ENCODE results near the gene GIGYF2.
"Not testable (repeated sequence)": the region's sequence is repeated elsewhere in the genome, so short reads cannot be mapped to it uniquely, and the experiment has no call there.

GIGYF2 gene

GRCh38 chr2:232672588-232672987 lies 24.5 kb upstream of the GIGYF2 start:
- H3K4me1 ChIP-seq (ENCODE audit: insufficient read depth, low read length), result no peaks in the 10 kb centered on the region

GRCh38 chr2:232674491-232674890 lies 22.6 kb upstream of the GIGYF2 start:
- Histone ChIP-seq H3K27ac (ENCODE audit: low read length) (no peak overlapping the region), H3K9ac (ENCODE audit: low read depth, low read length) (no peak overlapping the region), H3K9me3 (ENCODE audit: insufficient read depth, low read depth, low read length) (no peaks in the 10 kb centered on the region), H3K36me3 (ENCODE audit: insufficient read depth, low read depth, low read length) (no peaks in the 10 kb centered on the region), H3K4me1 (ENCODE audit: insufficient read depth, low read length) (no peaks in the 10 kb centered on the region), H3K27me3 (ENCODE audit: insufficient read depth, low read length) (no peaks in the 10 kb centered on the region), H3K4me3 (ENCODE audit: low read length) (no peak overlapping the region)

More at GRCh38 chr2:232672588-232672987, 24.5 kb upstream of the GIGYF2 start:
- H3K36me3 ChIP-seq (ENCODE audit: insufficient read depth, low read depth, low read length), result no peaks in the 10 kb centered on the region
- no peaks in the 10 kb centered on the region for H3K9me3 ChIP-seq (ENCODE audit: insufficient read depth, low read depth, low read length)
- no peak overlapping the region for H3K4me3 ChIP-seq (ENCODE audit: low read length)
- no peak overlapping the region for H3K9ac ChIP-seq (ENCODE audit: low read depth, low read length)
- no peaks in the 10 kb centered on the region for H3K27me3 ChIP-seq (ENCODE audit: insufficient read depth, low read length)
- no peak overlapping the region for H3K27ac ChIP-seq (ENCODE audit: low read length)

- H3K9me3 ChIP-seq (ENCODE audit: insufficient read depth, low read depth, low read length), result no peaks in the 10 kb centered on the region
- no peak overlapping the region for H3K9ac ChIP-seq (ENCODE audit: low read depth, low read length)
- H3K4me3 ChIP-seq (ENCODE audit: low read length), result no peak overlapping the region
- no peak overlapping the region for H3K27ac ChIP-seq (ENCODE audit: low read length)
- H3K36me3 ChIP-seq (ENCODE audit: insufficient read depth, low read depth, low read length), result no peaks in the 10 kb centered on the region
- H3K4me1 ChIP-seq (ENCODE audit: insufficient read depth, low read length), result no peaks in the 10 kb centered on the region
- no peaks in the 10 kb centered on the region for H3K27me3 ChIP-seq (ENCODE audit: insufficient read depth, low read length)
Measured at GRCh38 chr2:232675381-232675780, 21.8 kb upstream of the GIGYF2 start.

- Histone ChIP-seq H3K4me3 (ENCODE audit: low read length) (no peak overlapping the region), H3K9ac (ENCODE audit: low read depth, low read length) (no peak overlapping the region), H3K9me3 (ENCODE audit: insufficient read depth, low read depth, low read length) (no peaks in the 10 kb centered on the region), H3K27ac (ENCODE audit: low read length) (no peak overlapping the region), H3K27me3 (ENCODE audit: insufficient read depth, low read length) (no peaks in the 10 kb centered on the region), H3K36me3 (ENCODE audit: insufficient read depth, low read depth, low read length) (no peaks in the 10 kb centered on the region), H3K4me1 (ENCODE audit: insufficient read depth, low read length) (no peaks in the 10 kb centered on the region)
Measured at GRCh38 chr2:232680006-232680405, 17.1 kb upstream of the GIGYF2 start.

GRCh38 chr2:232681527-232681926 lies 15.6 kb upstream of the GIGYF2 start:
- H3K36me3 ChIP-seq (ENCODE audit: insufficient read depth, low read depth, low read length), result no peaks in the 10 kb centered on the region
- H3K27ac ChIP-seq (ENCODE audit: low read length), result no peak overlapping the region
- H3K9me3 ChIP-seq (ENCODE audit: insufficient read depth, low read depth, low read length), result no peaks in the 10 kb centered on the region
- no peak overlapping the region for H3K9ac ChIP-seq (ENCODE audit: low read depth, low read length)
- no peak overlapping the region for H3K4me3 ChIP-seq (ENCODE audit: low read length)
- H3K4me1 ChIP-seq (ENCODE audit: insufficient read depth, low read length), result no peaks in the 10 kb centered on the region
- H3K27me3 ChIP-seq (ENCODE audit: insufficient read depth, low read length), result no peaks in the 10 kb centered on the region

- Histone ChIP-seq H3K9me3 (ENCODE audit: insufficient read depth, low read depth, low read length) (no peaks in the 10 kb centered on the region), H3K27me3 (ENCODE audit: insufficient read depth, low read length) (no peaks in the 10 kb centered on the region), H3K27ac (ENCODE audit: low read length) (no peak overlapping the region), H3K9ac (ENCODE audit: low read depth, low read length) (no peak overlapping the region), H3K36me3 (ENCODE audit: insufficient read depth, low read depth, low read length) (no peaks in the 10 kb centered on the region), H3K4me3 (ENCODE audit: low read length) (no peak overlapping the region), H3K4me1 (ENCODE audit: insufficient read depth, low read length) (no peaks in the 10 kb centered on the region)
Measured at GRCh38 chr2:232683368-232683767, 13.8 kb upstream of the GIGYF2 start.

GRCh38 chr2:232685391-232685790 lies 11.7 kb upstream of the GIGYF2 start:
- H3K27me3 ChIP-seq (ENCODE audit: insufficient read depth, low read length); H3K36me3 ChIP-seq (ENCODE audit: insufficient read depth, low read depth, low read length); H3K4me1 ChIP-seq (ENCODE audit: insufficient read depth, low read length); H3K9me3 ChIP-seq (ENCODE audit: insufficient read depth, low read depth, low read length); H3K9ac ChIP-seq (ENCODE audit: low read depth, low read length); H3K27ac ChIP-seq (ENCODE audit: low read length); H3K4me3 ChIP-seq (ENCODE audit: low read length): not testable (repeated sequence)

GRCh38 chr2:232687382-232688160 lies 9.6 kb upstream of the GIGYF2 start:
- Histone ChIP-seq H3K27me3 (ENCODE audit: insufficient read depth, low read length) (no peaks in the 10 kb centered on the region), H3K9me3 (ENCODE audit: insufficient read depth, low read depth, low read length) (no peaks in the 10 kb centered on the region), H3K9ac (ENCODE audit: low read depth, low read length) (no peak overlapping the region), H3K36me3 (ENCODE audit: insufficient read depth, low read depth, low read length) (no peaks in the 10 kb centered on the region), H3K27ac (ENCODE audit: low read length) (no peak overlapping the region), H3K4me3 (ENCODE audit: low read length) (no peak overlapping the region), H3K4me1 (ENCODE audit: insufficient read depth, low read length) (no peaks in the 10 kb centered on the region)

- H3K4me1 ChIP-seq (ENCODE audit: insufficient read depth, low read length), result no peaks in the 10 kb centered on the region
- no peaks in the 10 kb centered on the region for H3K9me3 ChIP-seq (ENCODE audit: insufficient read depth, low read depth, low read length)
- H3K9ac ChIP-seq (ENCODE audit: low read depth, low read length), result no peak overlapping the region
- H3K36me3 ChIP-seq (ENCODE audit: insufficient read depth, low read depth, low read length), result no peaks in the 10 kb centered on the region
- no peak overlapping the region for H3K4me3 ChIP-seq (ENCODE audit: low read length)
- no peaks in the 10 kb centered on the region for H3K27me3 ChIP-seq (ENCODE audit: insufficient read depth, low read length)
- H3K27ac ChIP-seq (ENCODE audit: low read length), result no peak overlapping the region
Measured at GRCh38 chr2:232688201-232688600, 8.9 kb upstream of the GIGYF2 start.

GRCh38 chr2:232689152-232689910 lies 7.8 kb upstream of the GIGYF2 start:
- no peaks in the 10 kb centered on the region for H3K9me3 ChIP-seq (ENCODE audit: insufficient read depth, low read depth, low read length)
- H3K4me1 ChIP-seq (ENCODE audit: insufficient read depth, low read length), result no peaks in the 10 kb centered on the region
- H3K36me3 ChIP-seq (ENCODE audit: insufficient read depth, low read depth, low read length), result no peaks in the 10 kb centered on the region
- no peak overlapping the region for H3K27ac ChIP-seq (ENCODE audit: low read length)
- no peak overlapping the region for H3K4me3 ChIP-seq (ENCODE audit: low read length)
- no peaks in the 10 kb centered on the region for H3K27me3 ChIP-seq (ENCODE audit: insufficient read depth, low read length)
- H3K9ac ChIP-seq (ENCODE audit: low read depth, low read length), result no peak overlapping the region

- H3K4me1 ChIP-seq (ENCODE audit: insufficient read depth, low read length); H3K36me3 ChIP-seq (ENCODE audit: insufficient read depth, low read depth, low read length); H3K9ac ChIP-seq (ENCODE audit: low read depth, low read length); H3K27me3 ChIP-seq (ENCODE audit: insufficient read depth, low read length); H3K9me3 ChIP-seq (ENCODE audit: insufficient read depth, low read depth, low read length); H3K27ac ChIP-seq (ENCODE audit: low read length); H3K4me3 ChIP-seq (ENCODE audit: low read length): not testable (repeated sequence)
Measured at GRCh38 chr2:232691117-232691516, 6.0 kb upstream of the GIGYF2 start.

- Histone ChIP-seq H3K36me3 (ENCODE audit: insufficient read depth, low read depth, low read length) (no peaks in the 10 kb centered on the region), H3K27me3 (ENCODE audit: insufficient read depth, low read length) (no peaks in the 10 kb centered on the region), H3K27ac (ENCODE audit: low read length) (no peak overlapping the region), H3K4me3 (ENCODE audit: low read length) (no peak overlapping the region), H3K9ac (ENCODE audit: low read depth, low read length) (no peak overlapping the region), H3K4me1 (ENCODE audit: insufficient read depth, low read length) (peaks cover 8% of the 10 kb centered on the region; the same call in 1 of the 2 replicates), H3K9me3 (ENCODE audit: insufficient read depth, low read depth, low read length) (no peaks in the 10 kb centered on the region)
Measured at GRCh38 chr2:232693344-232693743, 3.8 kb upstream of the GIGYF2 start.

All from iPS-20b (cell line).